ENCODE measurements around the gene GMEB1.
"Not testable (repeated sequence)": the region's sequence is repeated elsewhere in the genome, so short reads cannot be mapped to it uniquely, and the experiment has no call there.

GMEB1 gene

GRCh38 chr1:28672971-28673370 is 4.4 kb downstream of the GMEB1 start:
- not testable (repeated sequence) for DNase-seq (ENCODE audit: low spot score)

GRCh38 chr1:28675924-28676257 is 7.3 kb downstream of the GMEB1 start:
- DNase-seq (ENCODE audit: low spot score): no peak

- DNase-seq (ENCODE audit: low spot score): no peak
Observed at GRCh38 chr1:28680151-28680550, 11.6 kb downstream of the GMEB1 start.

- DNase-seq (ENCODE audit: low spot score): no peak
Observed at GRCh38 chr1:28682840-28683239, 14.3 kb downstream of the GMEB1 start.

GRCh38 chr1:28684937-28685336 is 16.4 kb downstream of the GMEB1 start:
- DNase-seq (ENCODE audit: low spot score): no peak

GRCh38 chr1:28691627-28692026 is 23.0 kb downstream of the GMEB1 start:
- DNase-seq (ENCODE audit: low spot score): not testable (repeated sequence)

- DNase-seq (ENCODE audit: low spot score): no peak
Observed at GRCh38 chr1:28703629-28704028, 35.0 kb downstream of the GMEB1 start.

GRCh38 chr1:28716336-28716735 is 47.8 kb downstream of the GMEB1 start:
- no peak for DNase-seq (ENCODE audit: low spot score)

- no peak for DNase-seq (ENCODE audit: low spot score)
Observed at GRCh38 chr1:28718166-28718565, 49.6 kb downstream of the GMEB1 start.

- DNase-seq (ENCODE audit: low spot score): no peak
Observed at GRCh38 chr1:28718586-28719331, 50.2 kb downstream of the GMEB1 start.

- no peak for DNase-seq (ENCODE audit: low spot score)
Observed at GRCh38 chr1:28719332-28719619, 50.7 kb downstream of the GMEB1 start.

GRCh38 chr1:28720376-28720775 is 51.8 kb downstream of the GMEB1 start:
- DNase-seq (ENCODE audit: low spot score): no peak

- DNase-seq (ENCODE audit: low spot score): not testable (repeated sequence)
Observed at GRCh38 chr1:28721927-28722326, 53.3 kb downstream of the GMEB1 start.

GRCh38 chr1:28725365-28725764 is 56.8 kb downstream of the GMEB1 start:
- DNase-seq (ENCODE audit: low spot score): not testable (repeated sequence)

- no peak for DNase-seq (ENCODE audit: low spot score)
Observed at GRCh38 chr1:28735961-28736449, 67.4 kb downstream of the GMEB1 start.

- peak; percentile 94 for DNase-seq (ENCODE audit: low spot score)
Observed at GRCh38 chr1:28736450-28737306, 68.1 kb downstream of the GMEB1 start, which contains the start of gene YTHDF2. TSS of gene YTHDF2 (plus strand) at chr1:28736940. CDS start at chr1:28737121, 181 bp downstream.

GRCh38 chr1:28737307-28738132 is 68.9 kb downstream of the GMEB1 start:
- peak; percentile 52 for DNase-seq (ENCODE audit: low spot score)

- DNase-seq (ENCODE audit: low spot score): no peak
Observed at GRCh38 chr1:28740118-28740517, 71.5 kb downstream of the GMEB1 start.

GRCh38 chr1:28744184-28744583 is 75.6 kb downstream of the GMEB1 start:
- no peak for DNase-seq (ENCODE audit: low spot score)

GRCh38 chr1:28745653-28746173 is 77.1 kb downstream of the GMEB1 start:
- DNase-seq (ENCODE audit: low spot score): no peak

- DNase-seq (ENCODE audit: low spot score): no peak
Observed at GRCh38 chr1:28750330-28750729, 81.7 kb downstream of the GMEB1 start.

- DNase-seq (ENCODE audit: low spot score): not testable (repeated sequence)
Observed at GRCh38 chr1:28750771-28751294, 82.2 kb downstream of the GMEB1 start.
